Liver (tissue), 9 donors: Measurements from ENCODE around the gene NUCB2. TPM values are rescaled to one million over a fixed set of nuclear protein-coding genes. Genes with fewer than 3 reads are reported as not detected.

ENCODE experiments used
- DNase-seq: peaks from one replicate; pipeline ENCODE4 v3.0.0-alpha.2; 2017; ENCODE audit warnings: low spot score
- H3K27ac ChIP-seq, 2 donors: one replicate each; pipeline ENCODE4 v1.7.0; 2013; ENCODE audit warnings: inconsistent platforms in 2 of 2, low read length in 2 of 2, control low read depth in 1 of 2, low read depth in 1 of 2, mild to moderate bottlenecking in 1 of 2
- H3K27me3 ChIP-seq, 4 donors: one replicate each; pipeline versions ENCODE4 v1.6.1 to v1.7.0; 2013; ENCODE audit warnings: low read length in 3 of 4, inconsistent platforms in 1 of 4, mild to moderate bottlenecking in 1 of 4, moderate library complexity in 1 of 4; ENCODE audit not compliant: control insufficient read depth in 4 of 4, insufficient read depth in 4 of 4
- H3K36me3 ChIP-seq, 4 donors: one replicate each; pipeline versions ENCODE4 v1.6.1 to v1.7.0; 2013; ENCODE audit warnings: low read length in 3 of 4, mild to moderate bottlenecking in 3 of 4, low read depth in 1 of 4, moderate library complexity in 1 of 4; ENCODE audit not compliant: control insufficient read depth in 4 of 4, insufficient read depth in 3 of 4
- H3K4me1 ChIP-seq, 4 donors: one replicate each; pipeline versions ENCODE4 v1.6.1 to v1.7.0; 2013; ENCODE audit warnings: low read length in 3 of 4, mild to moderate bottlenecking in 3 of 4, moderate library complexity in 1 of 4; ENCODE audit not compliant: control insufficient read depth in 4 of 4, insufficient read depth in 4 of 4
- H3K4me3 ChIP-seq, 3 donors: one replicate each; pipeline versions ENCODE4 v1.6.1 to v1.7.0; 2013; ENCODE audit warnings: low read length in 3 of 3, control low read depth in 1 of 3, low read depth in 1 of 3, mild to moderate bottlenecking in 1 of 3
- H3K9ac ChIP-seq, 2 donors: one replicate each; pipeline ENCODE4 v1.7.0; 2013; ENCODE audit warnings: low read length in 2 of 2, mild to moderate bottlenecking in 2 of 2, moderate library complexity in 2 of 2, control low read depth in 1 of 2, low read depth in 1 of 2
- H3K9me3 ChIP-seq, 4 donors: one replicate each; pipeline versions ENCODE4 v1.6.1 to v1.7.0; 2013; ENCODE audit warnings: low read length in 3 of 4; ENCODE audit not compliant: control insufficient read depth in 4 of 4
- CTCF ChIP-seq: fragments of 150-350 bp; IDR thresholded peaks from 2 replicates; pipeline ENCODE4 v1.5.1; 2017; ENCODE audit warnings: improper control_type of control experiment, low read depth, low read length; ENCODE audit not compliant: missing input control
- EGR1 ChIP-seq, 2 donors: IDR thresholded peaks; 2 replicates each; pipeline ENCODE4 v1.6.1; 2016 to 2018; ENCODE audit warnings: antibody characterized with exemption in 2 of 2, low read depth in 2 of 2
- FOXA1 ChIP-seq: IDR thresholded peaks from 2 replicates; pipeline ENCODE4 v1.6.1; 2016; ENCODE audit warnings: antibody characterized with exemption
- FOXA2 ChIP-seq: IDR thresholded peaks from 2 replicates; pipeline ENCODE4 v1.6.1; 2016; ENCODE audit warnings: antibody characterized with exemption
- GABPA ChIP-seq, 2 donors: IDR thresholded peaks in 1 of 2; conservative IDR thresholded peaks in 1 of 2; 2 replicates each; pipeline ENCODE4 v1.6.1; 2016; ENCODE audit warnings: antibody characterized with exemption in 2 of 2, mild to moderate bottlenecking in 1 of 2, moderate library complexity in 1 of 2
- HNF4A ChIP-seq, 2 donors: conservative IDR thresholded peaks; 2 replicates each; pipeline ENCODE4 v1.6.1; 2016; ENCODE audit warnings: antibody characterized with exemption in 2 of 2, mild to moderate bottlenecking in 2 of 2
- HNF4G ChIP-seq: IDR thresholded peaks from 2 replicates; pipeline ENCODE4 v1.6.1; 2016; ENCODE audit warnings: antibody characterized with exemption
- MAX ChIP-seq: IDR thresholded peaks from 2 replicates; pipeline ENCODE4 v1.6.1; 2016; ENCODE audit warnings: antibody characterized with exemption
- NR2F2 ChIP-seq: IDR thresholded peaks from 2 replicates; pipeline ENCODE4 v1.6.1; 2016; ENCODE audit warnings: antibody characterized with exemption
- RAD21 ChIP-seq, 2 donors: IDR thresholded peaks; 2 replicates each; pipeline ENCODE4 v1.6.1; 2016; ENCODE audit warnings: antibody characterized with exemption in 2 of 2, mild to moderate bottlenecking in 2 of 2
- REST ChIP-seq: IDR thresholded peaks from 2 replicates; pipeline ENCODE4 v1.6.1; 2016; ENCODE audit warnings: antibody characterized with exemption, mild to moderate bottlenecking
- ZBTB33 ChIP-seq: IDR thresholded peaks from 2 replicates; pipeline ENCODE4 v1.6.1; 2016; ENCODE audit warnings: antibody characterized with exemption
- WGBS: extraction: QIAGEN DNeasy Blood & Tissue Kit; methylation state at CpG from one replicate; pipeline ENCODE4 v1.1.7; 2013; 5-methylcytosine and 5-hydroxymethylcytosine counted together
- polyA plus RNA-seq, 2 donors: library from polyadenylated mRNA; stranded (reverse) in 1 of 2; unstranded in 1 of 2; fragments of 200-250 nt in 1 of 2; fragments of >200 nt in 1 of 2; fragmentation: Nextera tagmentation in 1 of 2; extraction: Ambion mirVana in 1 of 2; gene quantifications; one replicate each; pipeline versions ENCODE4 v1.2.1 to v1.2.3, GENCODE V29; 2013 to 2015
- total RNA-seq, 2 donors: library from RNA; depleted of rRNA; stranded (reverse); fragments of >200 nt; gene quantifications; one replicate each; pipeline ENCODE4 v1.2.3, GENCODE V29; 2014
- donor health status: healthy.
- donor health status: healthy.
- donor health status: healthy.
- donor health status: healthy.
- donor health status: healthy.

NUCB2 gene
- total and polyA plus RNA-seq, 4 donors, result 68.5 to 112 (median 103) TPM

GRCh38 chr11:17252704-17253103, 23.8 kb upstream of the NUCB2 start:
- no peak for DNase-seq
- Histone ChIP-seq H3K9me3 (no peaks in the 10 kb centered on the region), H3K4me1 (no peaks in the 10 kb centered on the region), H3K27ac (no peak overlapping the region), H3K9ac (no peak overlapping the region), H3K27me3 (no peaks in the 10 kb centered on the region), H3K4me3 (no peak overlapping the region), H3K36me3 (no peaks in the 10 kb centered on the region)
- TF ChIP-seq HNF4G, result no peak
- TF ChIP-seq HNF4A (conservative IDR thresholded peaks at IDR 0.05), result no peak
- TF ChIP-seq CTCF, result no peak
- TF ChIP-seq RAD21 (IDR thresholded peaks at IDR 0.05), result no peak
- no peak for TF ChIP-seq MAX
- no peak for TF ChIP-seq EGR1 (IDR thresholded peaks at IDR 0.05; ENCODE audit: low read depth in 2 of 2)
- no peak for TF ChIP-seq REST
- TF ChIP-seq GABPA (IDR thresholded peaks at IDR 0.05 in 1 of 2, conservative IDR thresholded peaks at IDR 0.05 in 1 of 2), result no peak
- TF ChIP-seq FOXA2, result no peak
- 87% methylated on average over 4 of the region's 4 CpGs for WGBS

- no peak overlapping the region for H3K27ac ChIP-seq
- H3K4me1 ChIP-seq, result no peaks in the 10 kb centered on the region
- no peak overlapping the region for H3K9ac ChIP-seq
- 90% methylated on average over 3 of the region's 3 CpGs for WGBS
- H3K9me3 ChIP-seq, result no peaks in the 10 kb centered on the region
- H3K4me3 ChIP-seq, result no peak overlapping the region
- TF ChIP-seq GABPA (IDR thresholded peaks at IDR 0.05 in 1 of 2, conservative IDR thresholded peaks at IDR 0.05 in 1 of 2), result no peak
- TF ChIP-seq FOXA1, result no peak
- no peak for TF ChIP-seq ZBTB33
- no peak for TF ChIP-seq NR2F2
- TF ChIP-seq EGR1 (IDR thresholded peaks at IDR 0.05; ENCODE audit: low read depth in 2 of 2), result no peak
- DNase-seq, result no peak
- H3K36me3 ChIP-seq, result no peaks in the 10 kb centered on the region
- no peaks in the 10 kb centered on the region for H3K27me3 ChIP-seq
Measured at GRCh38 chr11:17256512-17256911, 20.0 kb upstream of the NUCB2 start.
